CD4-positive, alpha-beta T cell treated with Interleukin-4 for 1 hour (primary cell): ENCODE measurements around the gene FLOT1.
A peak's percentile ranks its signal among the peaks of the same experiment; 100 is the strongest.

Experiments used
- DNase-seq, 2 donors: peaks; one replicate each; pipeline ENCODE4 v3.0.0-alpha.2; 2020 to 2022

The FLOT1 gene

DNA sequence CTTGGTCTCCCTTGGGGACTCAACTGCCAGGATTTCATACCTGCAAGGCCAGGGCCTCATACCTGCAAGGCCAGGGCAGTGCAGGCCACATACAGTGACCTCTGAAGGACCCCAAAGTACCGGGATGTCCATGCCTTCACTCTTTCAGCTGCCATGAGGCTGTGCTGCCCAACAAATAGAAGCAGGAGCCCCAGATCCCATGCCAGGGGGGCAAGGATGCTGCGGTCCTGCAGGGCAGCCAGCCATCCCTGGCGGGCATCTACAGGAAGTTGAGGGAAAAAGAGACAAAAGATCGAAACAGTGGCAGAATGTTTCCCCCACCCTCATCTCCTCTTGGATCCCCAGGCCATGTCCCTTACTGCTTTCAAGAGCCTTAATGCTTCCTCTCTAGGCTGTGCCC lies 52.5 kb downstream of the FLOT1 start:
- no peak for DNase-seq

DNA sequence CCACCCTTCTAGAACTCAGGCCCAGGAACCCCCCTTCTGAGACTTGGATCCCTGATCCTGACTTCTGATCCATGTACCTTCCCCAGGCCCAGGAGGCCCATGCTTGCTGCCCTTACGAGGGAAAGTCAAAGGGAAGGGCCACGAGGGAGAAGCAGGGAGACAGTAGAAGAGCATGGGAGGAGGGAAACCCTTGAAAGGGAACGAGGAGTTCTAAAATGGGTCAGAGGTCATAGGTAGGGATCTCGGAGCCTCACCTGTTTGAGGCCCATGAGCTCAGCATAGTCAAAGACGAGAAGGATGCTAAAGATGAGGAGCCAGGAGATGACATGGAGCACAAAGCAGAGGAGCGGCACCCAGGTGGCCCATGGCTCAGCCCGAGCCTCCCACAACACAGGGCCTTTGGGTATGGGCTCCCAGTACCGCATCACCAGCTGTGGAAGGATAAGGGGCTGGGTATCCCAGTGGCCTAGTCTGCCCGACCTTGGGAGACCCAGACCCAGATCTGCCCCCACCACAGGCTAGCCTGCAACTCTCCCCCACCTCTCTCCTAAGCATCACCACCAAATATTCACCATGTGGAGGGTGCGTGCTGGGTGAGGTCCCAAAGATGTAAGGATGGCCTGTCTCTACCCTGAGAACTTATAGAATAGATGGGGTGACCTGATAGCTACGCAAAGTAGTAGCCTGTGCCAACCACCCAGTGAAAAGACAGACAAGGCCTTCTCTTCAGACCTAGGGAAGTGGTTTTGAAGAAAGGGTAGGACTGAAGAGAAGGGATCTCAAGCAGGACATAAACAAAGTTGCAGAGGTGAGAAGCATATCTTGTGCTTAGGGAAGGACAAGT lies 53.2 kb downstream of the FLOT1 start:
- no peak for DNase-seq

DNA sequence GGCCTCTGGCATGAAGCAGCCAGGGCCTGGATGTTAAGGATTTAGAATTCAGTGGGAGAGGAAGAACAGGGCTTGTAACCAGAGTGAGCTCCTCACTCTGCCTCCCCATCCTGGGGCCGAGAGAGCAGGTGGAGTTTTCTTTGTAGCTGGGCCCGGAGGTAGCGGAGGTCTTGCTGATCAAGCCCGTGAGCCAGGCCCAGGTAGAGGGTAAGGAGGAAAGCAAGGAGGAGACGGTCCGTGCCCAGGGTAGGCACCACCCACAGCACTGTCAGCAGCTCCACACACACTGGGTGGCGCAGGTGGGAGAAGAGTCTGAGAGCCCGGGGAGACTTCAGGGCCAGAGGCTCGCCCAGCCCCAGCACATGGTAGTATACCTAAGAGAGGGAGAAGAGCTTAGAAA lies 53.9 kb downstream of the FLOT1 start:
- DNase-seq, result peak in 1 of 2 donors; percentile 43

DNA sequence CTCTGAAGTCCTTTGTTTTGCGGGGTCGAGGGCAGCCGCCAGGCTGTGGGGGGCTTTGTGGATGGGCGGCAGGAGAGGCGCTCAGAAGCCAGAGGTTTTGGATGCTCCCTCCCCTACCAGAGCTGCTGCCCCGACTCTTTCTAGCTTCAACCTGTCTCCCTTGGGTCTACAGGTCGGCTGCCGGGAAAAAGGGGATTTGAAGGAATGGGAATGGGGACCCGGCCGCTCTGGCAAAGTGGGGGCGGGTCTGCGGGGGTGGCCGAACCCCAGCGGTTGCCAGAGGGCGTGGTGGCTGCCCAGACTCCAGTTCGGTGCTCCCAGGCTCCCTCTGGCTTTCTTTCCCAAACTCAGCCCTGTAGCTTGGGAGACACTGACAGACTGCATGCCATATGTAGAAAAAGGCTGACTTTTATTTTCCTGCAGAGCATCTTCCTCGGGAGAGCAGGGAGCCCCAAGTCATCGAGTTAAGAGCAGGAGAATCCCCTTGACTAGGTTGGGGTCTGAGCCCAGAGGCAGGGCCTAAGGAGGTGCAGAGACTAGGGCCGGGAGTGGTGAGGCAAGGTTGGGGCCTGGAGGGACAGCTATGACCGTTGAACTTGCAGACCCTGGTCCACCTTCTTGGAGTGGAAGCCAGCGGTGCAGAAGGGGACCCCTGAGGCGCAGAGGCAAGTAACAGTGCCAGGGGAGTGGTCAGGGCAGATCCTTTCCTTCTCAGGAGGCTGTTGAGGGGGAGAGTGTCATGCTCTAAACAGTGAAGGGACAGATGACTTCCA lies 54.6 kb downstream of the FLOT1 start:
- no peak for DNase-seq

GRCh38 chr6:30686908-30687658 lies 55.4 kb downstream of the FLOT1 start:
- peak; percentile 79 to 88 for DNase-seq

- DNase-seq, result peak; percentile 80 to 83
Measured at GRCh38 chr6:30686009-30686907, 56.2 kb downstream of the FLOT1 start, which contains the start of gene PPP1R18. Gene PPP1R18 (minus strand): TSS chr6:30686645. CDS start chr6:30686018, 627 bp downstream.

GRCh38 chr6:30685157-30686008 lies 57.1 kb downstream of the FLOT1 start:
- DNase-seq, result peak in 1 of 2 donors; percentile 42

DNA sequence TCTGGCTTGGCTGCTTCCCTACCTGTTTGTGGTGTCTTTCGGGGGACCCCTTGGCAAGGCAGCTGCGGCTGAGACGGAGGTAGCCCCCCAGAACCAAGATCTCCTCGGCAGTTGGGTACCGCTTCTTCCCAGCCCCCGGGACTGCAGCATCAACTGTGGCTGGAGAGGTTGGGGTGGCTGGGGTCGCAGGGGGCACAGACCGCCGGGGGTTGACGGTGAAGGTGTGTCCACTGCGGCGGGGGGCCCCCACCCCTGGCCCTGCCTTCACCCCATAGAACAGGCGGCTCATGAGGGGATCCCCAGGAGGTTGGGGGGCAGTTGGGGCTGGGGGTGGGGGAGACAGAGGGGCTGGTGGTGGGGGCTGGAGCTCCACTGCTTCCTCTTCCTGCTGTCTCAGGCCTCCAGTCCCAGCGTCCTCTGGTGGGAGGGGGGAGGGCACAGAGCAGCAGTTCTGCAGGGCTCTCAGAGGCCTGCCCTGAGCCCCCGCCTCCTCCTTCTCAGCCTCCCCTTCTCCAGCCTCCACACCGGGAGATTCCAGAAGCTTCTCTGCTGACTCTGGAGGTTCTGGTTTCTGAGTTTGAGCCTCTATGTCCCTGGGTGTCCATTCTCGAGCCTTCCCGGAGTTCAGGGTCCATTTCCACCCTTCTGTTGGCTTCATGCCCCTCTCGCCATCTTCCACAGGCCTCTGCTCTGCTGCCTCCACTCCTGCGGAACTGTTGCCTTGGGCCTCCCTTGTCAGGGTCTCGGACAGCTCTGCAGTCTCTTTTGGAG lies 57.9 kb downstream of the FLOT1 start:
- DNase-seq, result peak; percentile 56 to 58

GRCh38 chr6:30683980-30684338 lies 58.5 kb downstream of the FLOT1 start:
- no peak for DNase-seq

GRCh38 chr6:30683183-30683979 lies 59.1 kb downstream of the FLOT1 start:
- no peak for DNase-seq

GRCh38 chr6:30682143-30683117 lies 60.1 kb downstream of the FLOT1 start:
- DNase-seq, result peak; percentile 89 to 92

- DNase-seq, result no peak
Measured at GRCh38 chr6:30681766-30682142, 60.7 kb downstream of the FLOT1 start.

- DNase-seq, result no peak
Measured at GRCh38 chr6:30679765-30680535, 62.5 kb downstream of the FLOT1 start.

DNA sequence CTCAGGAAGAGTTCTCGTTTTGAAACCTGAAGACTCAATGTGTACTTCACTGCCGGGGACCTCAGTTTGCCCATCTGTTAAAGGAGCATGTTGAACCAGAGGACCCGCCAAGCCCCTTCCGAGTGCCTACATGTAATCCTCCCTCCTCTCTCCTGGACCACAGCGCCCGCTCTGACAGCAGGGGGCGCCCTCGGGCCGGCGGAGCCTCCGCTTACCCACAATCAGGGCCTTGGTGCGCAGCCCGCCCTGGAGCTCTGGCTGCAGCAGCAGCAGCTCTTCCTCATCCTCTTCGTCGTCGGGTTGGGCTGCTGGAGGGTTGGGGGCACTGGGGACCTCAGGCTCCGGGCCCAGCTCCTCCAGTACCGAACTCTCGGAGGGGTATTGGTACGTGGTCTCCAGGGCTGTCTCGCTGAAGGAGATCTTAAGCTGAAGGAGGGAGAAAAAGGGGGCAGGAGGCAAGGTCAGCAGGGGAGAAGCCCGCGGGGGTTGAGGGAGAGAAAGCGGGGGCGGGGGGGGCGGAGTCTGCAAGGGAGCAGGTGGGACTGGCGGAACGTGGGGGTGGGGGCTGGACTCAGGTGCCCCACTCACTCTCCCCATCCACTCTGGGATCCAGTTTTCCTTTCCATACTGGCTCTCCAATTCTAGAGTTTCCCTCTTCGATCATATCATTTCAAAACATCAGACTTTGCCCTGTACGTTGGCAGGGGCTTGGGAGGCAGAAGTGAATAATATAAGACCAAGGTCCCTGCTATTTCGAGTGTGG lies 63.3 kb downstream of the FLOT1 start:
- peak; percentile 91 for DNase-seq
